Keratinocyte (primary cell): ENCODE data around the gene LCE6A. TPM values are rescaled to one million over a fixed set of nuclear protein-coding genes. Genes with fewer than 3 reads are reported as not detected.

Source experiments
- DNase-seq: peaks from one replicate; pipeline ENCODE4 v3.0.0-alpha.2; 2011; ENCODE audit warnings: low read depth, missing footprints, low spot score
- FAIRE-seq: peaks from 2 replicates; lab custom pipeline; 2011; peaks lifted over from hg19 to GRCh38; lab: Jason Lieb, UNC
- H2AFZ ChIP-seq: 2 replicates; pipeline ENCODE4 v1.6.0; 2012; ENCODE audit warnings: low read length, control low read depth, inconsistent platforms; ENCODE audit not compliant: control insufficient read depth
- H3K27ac ChIP-seq: 2 replicates; pipeline ENCODE4 v1.5.1; 2011; ENCODE audit warnings: low read length; ENCODE audit not compliant: control insufficient read depth, insufficient read depth
- H3K27me3 ChIP-seq: 3 replicates; pipeline ENCODE4 v1.6.0; 2011; ENCODE audit warnings: low read length; ENCODE audit not compliant: control insufficient read depth, insufficient read depth; ENCODE audit errors: extremely low read depth
- H3K36me3 ChIP-seq, 2 experiments: 2 replicates in 1 of 2; 3 replicates in 1 of 2; pipeline ENCODE4 v1.5.1; 2011; ENCODE audit warnings: low read length in 2 of 2, mild to moderate bottlenecking in 1 of 2; ENCODE audit not compliant: control insufficient read depth in 2 of 2, insufficient read depth in 2 of 2; ENCODE audit errors: extremely low read depth in 1 of 2
- H3K4me1 ChIP-seq: 3 replicates; pipeline ENCODE4 v1.5.1; 2011; ENCODE audit warnings: low read length; ENCODE audit not compliant: control insufficient read depth, insufficient read depth; ENCODE audit errors: extremely low read depth
- H3K4me2 ChIP-seq: 3 replicates; pipeline ENCODE4 v1.6.0; 2011; ENCODE audit warnings: low read depth, low read length; ENCODE audit not compliant: control insufficient read depth, insufficient read depth; ENCODE audit errors: extremely low read depth
- H3K4me3 ChIP-seq, 3 experiments: fragments of 200-600 bp in 1 of 3; sonication (generic) in 1 of 3; 2 replicates in 2 of 3; 3 replicates in 1 of 3; pipeline ENCODE4 v1.5.1; 2011 to 2016; ENCODE audit warnings: low read length in 3 of 3, mild to moderate bottlenecking in 3 of 3, control low read depth in 2 of 3, inconsistent platforms in 1 of 3, low read depth in 1 of 3, mixed read lengths in 1 of 3, mixed run types in 1 of 3, moderate library complexity in 1 of 3; ENCODE audit not compliant: control insufficient read depth in 2 of 3, insufficient read depth in 2 of 3; ENCODE audit errors: extremely low read depth in 1 of 3
- H3K79me2 ChIP-seq: 2 replicates; pipeline ENCODE4 v1.6.0; 2012; ENCODE audit warnings: low read length; ENCODE audit not compliant: control insufficient read depth, insufficient read depth
- H3K9ac ChIP-seq: 3 replicates; pipeline ENCODE4 v1.6.0; 2011; ENCODE audit warnings: low read length; ENCODE audit not compliant: control insufficient read depth, insufficient read depth; ENCODE audit errors: extremely low read depth
- H3K9me1 ChIP-seq: 3 replicates; pipeline ENCODE4 v1.6.0; 2011; ENCODE audit warnings: low read length; ENCODE audit not compliant: control insufficient read depth, insufficient read depth; ENCODE audit errors: extremely low read depth
- H3K9me3 ChIP-seq: 2 replicates; pipeline ENCODE4 v1.5.1; 2012; ENCODE audit warnings: low read depth, low read length; ENCODE audit not compliant: control insufficient read depth
- H4K20me1 ChIP-seq: 3 replicates; pipeline ENCODE4 v1.6.0; 2011; ENCODE audit warnings: low read length; ENCODE audit not compliant: control insufficient read depth, insufficient read depth; ENCODE audit errors: extremely low read depth
- EZH2 ChIP-seq: IDR thresholded peaks from one replicate; pipeline ENCODE4 v1.6.1; 2012; ENCODE audit warnings: inconsistent platforms, mild to moderate bottlenecking, low read length, moderate library complexity
- dilution Hi-C: fragments of 300-500 bp; cut with MboI; formaldehyde crosslinking; loops from one replicate; pipeline ENCODE4 v1.7.0; 2020; ENCODE audit warnings: low sequenced_read_pairs; ENCODE audit not compliant: extremely low pct_ligation_motif_present
- polyA plus RNA-seq, 5 experiments: library from polyadenylated mRNA; depleted of rRNA in 3 of 5; stranded (reverse) in 3 of 5; stranded (forward) in 1 of 5; unstranded in 1 of 5; fragments of >200 nt; gene quantifications; 1 replicate in 1 of 5; 2 replicates in 3 of 5; 3 replicates in 1 of 5; pipeline versions ENCODE4 v1.2.1 to v1.2.3, GENCODE V29; 2011 to 2012; ENCODE audit warnings: missing spikeins in 2 of 5, low read depth in 1 of 5, low replicate concordance in 1 of 5
- TF ChIP-seq, protein P1 (sequence below), 3 experiments: IDR thresholded peaks in 1 of 3; conservative IDR thresholded peaks in 1 of 3; optimal IDR thresholded peaks in 1 of 3; 2 replicates in 2 of 3; 3 replicates in 1 of 3; pipeline versions ENCODE3 to v1.5.1; 2011; ENCODE audit warnings: low read length in 3 of 3, mild to moderate bottlenecking in 3 of 3, moderate library complexity in 2 of 3, control low read depth in 1 of 3, inconsistent platforms in 1 of 3; ENCODE audit not compliant: insufficient read depth in 2 of 3; ENCODE audit errors: extremely low read depth in 1 of 3

Gene LCE6A
- polyA plus RNA-seq, 1 donor (not counting 4 experiments of a cell fraction or from before 2014, with no cell fraction given) = 0.60 TPM

DNA sequence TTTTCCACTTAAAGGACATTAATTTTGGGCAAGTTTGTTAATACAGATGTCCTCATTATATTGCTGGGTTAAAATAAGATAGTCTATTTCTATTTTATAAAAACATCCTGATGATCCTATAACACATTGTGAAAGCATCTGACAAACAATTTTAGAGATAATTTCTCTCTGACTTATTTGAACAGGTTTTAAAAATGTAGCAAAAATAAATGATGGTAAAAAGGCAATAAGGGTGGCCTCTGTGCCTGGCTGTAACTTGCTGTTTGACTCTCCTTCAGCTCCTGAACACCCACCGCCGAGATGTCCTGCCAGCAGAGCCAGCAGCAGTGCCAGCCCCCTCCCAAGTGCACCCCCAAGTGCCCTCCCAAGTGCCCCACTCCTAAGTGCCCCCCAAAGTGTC is 15.5 kb upstream of the LCE6A start, which contains the start of gene LCE1A:
LCE1A (plus strand) TSS at position 301 of the 400 bp plus-strand sequence; CDS start at position 301, 0 bp downstream.
- no peak for FAIRE-seq
- TF ChIP-seq, protein P1, sequence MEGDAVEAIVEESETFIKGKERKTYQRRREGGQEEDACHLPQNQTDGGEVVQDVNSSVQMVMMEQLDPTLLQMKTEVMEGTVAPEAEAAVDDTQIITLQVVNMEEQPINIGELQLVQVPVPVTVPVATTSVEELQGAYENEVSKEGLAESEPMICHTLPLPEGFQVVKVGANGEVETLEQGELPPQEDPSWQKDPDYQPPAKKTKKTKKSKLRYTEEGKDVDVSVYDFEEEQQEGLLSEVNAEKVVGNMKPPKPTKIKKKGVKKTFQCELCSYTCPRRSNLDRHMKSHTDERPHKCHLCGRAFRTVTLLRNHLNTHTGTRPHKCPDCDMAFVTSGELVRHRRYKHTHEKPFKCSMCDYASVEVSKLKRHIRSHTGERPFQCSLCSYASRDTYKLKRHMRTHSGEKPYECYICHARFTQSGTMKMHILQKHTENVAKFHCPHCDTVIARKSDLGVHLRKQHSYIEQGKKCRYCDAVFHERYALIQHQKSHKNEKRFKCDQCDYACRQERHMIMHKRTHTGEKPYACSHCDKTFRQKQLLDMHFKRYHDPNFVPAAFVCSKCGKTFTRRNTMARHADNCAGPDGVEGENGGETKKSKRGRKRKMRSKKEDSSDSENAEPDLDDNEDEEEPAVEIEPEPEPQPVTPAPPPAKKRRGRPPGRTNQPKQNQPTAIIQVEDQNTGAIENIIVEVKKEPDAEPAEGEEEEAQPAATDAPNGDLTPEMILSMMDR (optimal IDR thresholded peaks at IDR 0.05 in 1 of 3, IDR thresholded peaks at IDR 0.05 in 1 of 3, conservative IDR thresholded peaks at IDR 0.05 in 1 of 3; ENCODE audit: extremely low read depth in 1 of 3, insufficient read depth in 2 of 3, low read length in 3 of 3) = no peak
- TF ChIP-seq EZH2 = no peak
- Histone ChIP-seq H3K36me3 (no peaks in the 10 kb centered on the region), H3K27me3 (no peaks in the 10 kb centered on the region), H3K27ac (no peak within 1 kb of the TSS), H3K79me2 (no peaks in the 10 kb centered on the region), H3K9me3 (no peaks in the 10 kb centered on the region), H3K9me1 (no peaks in the 10 kb centered on the region), H3K4me2 (no peak within 1 kb of the TSS), H4K20me1 (no peaks in the 10 kb centered on the region), H3K4me1 (no peaks in the 10 kb centered on the region), H3K9ac (no peak within 1 kb of the TSS), H3K4me3 (no peak within 1 kb of the TSS), H2AFZ (no peak within 1 kb of the TSS)
- no peak for DNase-seq
- dilution Hi-C loops = no loop called here

DNA sequence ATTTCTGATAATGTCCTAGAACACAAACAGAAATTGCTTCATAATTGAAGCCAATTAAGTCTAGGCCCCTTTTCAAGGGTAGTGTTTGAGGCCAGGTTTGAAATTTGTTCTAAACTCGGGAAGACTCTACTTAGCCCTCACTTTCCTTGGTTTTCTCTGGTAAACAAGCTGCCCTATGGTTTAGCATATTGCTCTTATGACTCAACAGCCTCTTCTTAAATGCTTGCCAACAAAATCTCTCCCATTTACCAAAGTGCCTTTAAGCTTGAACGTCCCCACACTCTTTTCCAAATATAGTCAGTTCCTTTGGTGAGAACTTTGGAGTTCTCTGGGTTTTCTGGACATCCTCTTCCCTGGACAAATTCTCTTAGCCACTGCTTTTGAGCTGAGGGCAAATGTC is 5.8 kb upstream of the LCE6A start:
- no peak overlapping the region for H3K4me3 ChIP-seq
- no peaks in the 10 kb centered on the region for H3K36me3 ChIP-seq
- dilution Hi-C loops = no loop called here
- H3K27me3 ChIP-seq = no peaks in the 10 kb centered on the region
- H4K20me1 ChIP-seq = no peaks in the 10 kb centered on the region
- no peaks in the 10 kb centered on the region for H3K4me1 ChIP-seq
- TF ChIP-seq, protein P1 (optimal IDR thresholded peaks at IDR 0.05 in 1 of 3, IDR thresholded peaks at IDR 0.05 in 1 of 3, conservative IDR thresholded peaks at IDR 0.05 in 1 of 3; ENCODE audit: extremely low read depth in 1 of 3, insufficient read depth in 2 of 3, low read length in 3 of 3) = no peak
- no peak for TF ChIP-seq EZH2
- DNase-seq = no peak
- no peak overlapping the region for H2AFZ ChIP-seq
- no peak for FAIRE-seq
- no peak overlapping the region for H3K9ac ChIP-seq
- no peak overlapping the region for H3K4me2 ChIP-seq
- H3K9me1 ChIP-seq = no peaks in the 10 kb centered on the region
- H3K79me2 ChIP-seq = no peaks in the 10 kb centered on the region
- H3K27ac ChIP-seq = no peak overlapping the region
- no peaks in the 10 kb centered on the region for H3K9me3 ChIP-seq
